ENCODE results near the gene TFAM. TPM values are rescaled to one million over a fixed set of nuclear protein-coding genes. Genes with fewer than 3 reads are reported as not detected.

TFAM gene
- total RNA-seq, 1 experiment from 2014 or later, result 57.6 TPM

- RAD21 ChIA-PET (ENCODE audit: low non-redundant PET in 1 of 2, low total read pairs in 2 of 2, uncharacterized antibody in 2 of 2, unreplicated experiment in 2 of 2), result no interaction called here
- no peak for TF ChIP-seq MAX (IDR thresholded peaks at IDR 0.05)
- TF ChIP-seq EGR1 (IDR thresholded peaks at IDR 0.05; ENCODE audit: low read depth), result no peak
- TF ChIP-seq EZH2 (IDR thresholded peaks at IDR 0.05), result no peak
- TF ChIP-seq FOSL1 (IDR thresholded peaks at IDR 0.05; ENCODE audit: low read depth), result no peak
- no peak for TF ChIP-seq EZH2phosphoT487 (IDR thresholded peaks at IDR 0.05; ENCODE audit: borderline replicate concordance)
- TF ChIP-seq CTCF (IDR thresholded peaks at IDR 0.05 in 2 of 3, conservative IDR thresholded peaks at IDR 0.05 in 1 of 3; ENCODE audit: borderline replicate concordance in 1 of 3, insufficient read depth in 1 of 3, low read depth in 2 of 3, low read length in 2 of 3), result no peak
- TF ChIP-seq RAD21 (IDR thresholded peaks at IDR 0.05; ENCODE audit: low read depth), result no peak
- TF ChIP-seq ATF3 (IDR thresholded peaks at IDR 0.05), result no peak
- Histone ChIP-seq H3K27me3 (ENCODE audit: insufficient read depth, low read length) (no peaks in the 10 kb centered on the region), H3K27ac (ENCODE audit: low read depth, low read length) (no peak overlapping the region), H3K9me3 (ENCODE audit: control insufficient read depth in 1 of 2, insufficient read depth in 1 of 2, low read depth in 1 of 2, low read length in 2 of 2) (no peaks in the 10 kb centered on the region), H3K79me2 (ENCODE audit: insufficient read depth, low read length) (peaks cover 11% of the 10 kb centered on the region), H2AFZ (ENCODE audit: low read depth, low read length, poor library complexity, severe bottlenecking) (no peak overlapping the region), H3K9ac (ENCODE audit: low read length) (no peak overlapping the region), H4K20me1 (ENCODE audit: insufficient read depth) (0 out of 2 replicates have a peak, but pooled peaks cover 8% of the 10 kb centered on the region), H3K36me3 (ENCODE audit: control insufficient read depth in 1 of 2, insufficient read depth in 2 of 2, low read length in 2 of 2) (0 out of 4 replicates have a peak, but pooled peaks cover 0 to 2% of the 10 kb centered on the region in 2 experiments), H3K4me2 (ENCODE audit: low read length) (no peak overlapping the region), H3K9me2 (ENCODE audit: insufficient read depth) (no peaks in the 10 kb centered on the region), H3K4me1 (ENCODE audit: control insufficient read depth in 1 of 2, insufficient read depth in 2 of 2, low read length in 2 of 2) (no peaks in the 10 kb centered on the region), H3K4me3 (replicated peaks in 1 of 2; ENCODE audit: low read depth in 1 of 2, low read length in 2 of 2) (no peak overlapping the region)
- no peak for DNase-seq (ENCODE audit: low read depth, low spot score)
- BruUV-seq (replicated peaks), result no TSS peak
- CTCF ChIA-PET, result no interaction called here
- ATAC-seq, result no peak
- POLR2A ChIA-PET, result no interaction called here
- intact Hi-C loops (cut with micrococcal nuclease), result no loop called here
Measured at GRCh38 chr10:58358314-58358933, 26.8 kb upstream of the TFAM start.

Data from HCT116 (cell line).